Dendritic cell treated with granulocyte-macrophage colony-stimulating factor and Interleukin-4, amounts not matched to agents 40 ng/mL and 50 ng/mL, for 4 days (primary cell): ENCODE measurements around the gene LRRC14B.
"Not testable (repeated sequence)": the region's sequence is repeated elsewhere in the genome, so short reads cannot be mapped to it uniquely, and the experiment has no call there.

Experiments
- H3K27ac Mint-ChIP-seq: one replicate; pipeline ENCODE4 v1.8.0; 2022; ENCODE audit warnings: mild to moderate bottlenecking, mixed read lengths
- H3K27me3 Mint-ChIP-seq: one replicate; pipeline ENCODE4 v1.8.0; 2022; ENCODE audit warnings: mild to moderate bottlenecking, mixed read lengths
- H3K36me3 Mint-ChIP-seq: one replicate; pipeline ENCODE4 v1.8.0; 2022; ENCODE audit warnings: low read depth, mixed read lengths
- H3K4me1 Mint-ChIP-seq: one replicate; pipeline ENCODE4 v1.8.0; 2022; ENCODE audit warnings: low read depth, mixed read lengths
- H3K4me3 Mint-ChIP-seq: one replicate; pipeline ENCODE4 v1.8.0; 2022; ENCODE audit warnings: mild to moderate bottlenecking, moderate library complexity, mixed read lengths
- H3K9me3 Mint-ChIP-seq: one replicate; pipeline ENCODE4 v1.8.0; 2022; ENCODE audit warnings: mixed read lengths
- intact Hi-C: fragments of 100-400 bp; cut with micrococcal nuclease; formaldehyde crosslinking; loops from one replicate; pipeline ENCODE4 v1.15.0; 2022

The LRRC14B gene

GRCh38 chr5:230711-231110 is 39.4 kb downstream of the LRRC14B start:
- Mint-ChIP-seq H3K27me3 (no peaks in the 10 kb centered on the region), H3K9me3 (no peaks in the 10 kb centered on the region), H3K4me3 (no peak overlapping the region), H3K4me1 (no peaks in the 10 kb centered on the region), H3K36me3 (peaks cover 93% of the 10 kb centered on the region), H3K27ac (no peak overlapping the region)
- intact Hi-C loops = no loop called here

GRCh38 chr5:231661-232060 is 40.4 kb downstream of the LRRC14B start:
- H3K27me3 Mint-ChIP-seq = no peaks in the 10 kb centered on the region
- intact Hi-C loops = no loop called here
- H3K27ac Mint-ChIP-seq = no peak overlapping the region
- H3K36me3 Mint-ChIP-seq = peaks cover 93% of the 10 kb centered on the region
- no peaks in the 10 kb centered on the region for H3K4me1 Mint-ChIP-seq
- H3K9me3 Mint-ChIP-seq = no peaks in the 10 kb centered on the region
- no peak overlapping the region for H3K4me3 Mint-ChIP-seq

- H3K27ac Mint-ChIP-seq = not testable (repeated sequence)
- peaks cover 93% of the 10 kb centered on the region for H3K36me3 Mint-ChIP-seq
Measured at GRCh38 chr5:233426-233825, 42.1 kb downstream of the LRRC14B start.

GRCh38 chr5:234450-234849 is 43.2 kb downstream of the LRRC14B start:
- no peaks in the 10 kb centered on the region for H3K9me3 Mint-ChIP-seq
- no peak overlapping the region for H3K27ac Mint-ChIP-seq
- no peak overlapping the region for H3K4me3 Mint-ChIP-seq
- no peaks in the 10 kb centered on the region for H3K4me1 Mint-ChIP-seq
- intact Hi-C loops = no loop called here
- peaks cover 93% of the 10 kb centered on the region for H3K36me3 Mint-ChIP-seq
- H3K27me3 Mint-ChIP-seq = no peaks in the 10 kb centered on the region

More at GRCh38 chr5:233426-233825, 42.1 kb downstream of the LRRC14B start:
- H3K4me3 Mint-ChIP-seq, H3K9me3 Mint-ChIP-seq, intact Hi-C loops, H3K27me3 Mint-ChIP-seq, H3K4me1 Mint-ChIP-seq: not testable (repeated sequence)

GRCh38 chr5:235527-235926 is 44.2 kb downstream of the LRRC14B start:
- H3K36me3 Mint-ChIP-seq = peaks cover 98% of the 10 kb centered on the region
- H3K4me1 Mint-ChIP-seq, H3K9me3 Mint-ChIP-seq, H3K4me3 Mint-ChIP-seq, H3K27me3 Mint-ChIP-seq, intact Hi-C loops, H3K27ac Mint-ChIP-seq: not testable (repeated sequence)

- H3K27ac Mint-ChIP-seq, H3K4me3 Mint-ChIP-seq, H3K27me3 Mint-ChIP-seq, intact Hi-C loops, H3K4me1 Mint-ChIP-seq, H3K9me3 Mint-ChIP-seq: not testable (repeated sequence)
- H3K36me3 Mint-ChIP-seq = peaks cover 98% of the 10 kb centered on the region
Measured at GRCh38 chr5:237931-238330, 46.6 kb downstream of the LRRC14B start.

- H3K27ac Mint-ChIP-seq, intact Hi-C loops, H3K27me3 Mint-ChIP-seq, H3K4me1 Mint-ChIP-seq, H3K4me3 Mint-ChIP-seq, H3K9me3 Mint-ChIP-seq: not testable (repeated sequence)
- peaks cover 98% of the 10 kb centered on the region for H3K36me3 Mint-ChIP-seq
Measured at GRCh38 chr5:240550-240949, 49.3 kb downstream of the LRRC14B start.

GRCh38 chr5:241045-241669 is 49.9 kb downstream of the LRRC14B start:
- H3K9me3 Mint-ChIP-seq, H3K27me3 Mint-ChIP-seq, H3K4me1 Mint-ChIP-seq, intact Hi-C loops, H3K4me3 Mint-ChIP-seq, H3K27ac Mint-ChIP-seq: not testable (repeated sequence)
- H3K36me3 Mint-ChIP-seq = peaks cover 98% of the 10 kb centered on the region

GRCh38 chr5:243683-244367 is 52.5 kb downstream of the LRRC14B start:
- peaks cover 98% of the 10 kb centered on the region for H3K36me3 Mint-ChIP-seq
- H3K4me1 Mint-ChIP-seq, H3K9me3 Mint-ChIP-seq, H3K4me3 Mint-ChIP-seq, H3K27me3 Mint-ChIP-seq, intact Hi-C loops: not testable (repeated sequence)
- peak overlapping the region; percentile 30 for H3K27ac Mint-ChIP-seq

- H3K27me3 Mint-ChIP-seq, intact Hi-C loops, H3K9me3 Mint-ChIP-seq, H3K4me3 Mint-ChIP-seq, H3K27ac Mint-ChIP-seq, H3K4me1 Mint-ChIP-seq: not testable (repeated sequence)
- H3K36me3 Mint-ChIP-seq = peaks cover 98% of the 10 kb centered on the region
Measured at GRCh38 chr5:245717-246116, 54.4 kb downstream of the LRRC14B start.
